ENCODE measurements around the gene S100Z. TPM values are rescaled to one million over a fixed set of nuclear protein-coding genes. Genes with fewer than 3 reads are reported as not detected.
A peak's percentile ranks its signal among the peaks of the same experiment; 100 is the strongest.

The S100Z gene
- total and polyA plus RNA-seq, 2 of the 8 experiments (the other 6 are each of a cell fraction or from before 2014, with no cell fraction given) = 0.30 TPM; not detected in 1

DNA sequence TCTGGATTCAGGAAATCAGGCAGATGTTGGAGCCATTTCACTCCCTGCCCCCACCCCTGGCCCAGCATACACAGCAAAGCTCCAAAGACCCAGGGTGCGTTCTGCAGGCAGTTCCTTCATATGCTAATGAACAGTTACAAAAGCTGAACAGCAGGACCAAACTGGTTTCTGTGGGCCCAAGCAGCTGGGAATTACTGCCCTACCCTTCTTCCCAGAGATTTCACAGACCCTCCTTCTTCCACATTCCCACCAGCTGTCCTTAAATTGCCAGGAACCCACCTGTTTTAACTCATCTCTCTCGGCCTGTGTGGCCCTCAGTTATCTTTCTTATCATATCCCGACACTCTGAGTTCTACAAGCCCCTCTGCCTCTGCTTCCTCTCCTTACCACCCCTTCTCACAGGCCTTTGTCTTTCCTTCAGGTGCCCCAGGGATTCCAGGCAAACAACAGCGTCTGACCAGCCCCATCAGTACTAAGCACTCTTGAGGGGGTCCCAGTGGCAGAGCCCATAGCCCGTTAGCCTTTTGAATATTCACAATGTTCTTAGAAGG is 41.6 kb upstream of the S100Z start:
- Histone ChIP-seq H4K20me1 (replicated peaks in 1 of 2; ENCODE audit: control insufficient read depth in 1 of 2, insufficient read depth in 2 of 2, low read length in 2 of 2) (no peaks in the 10 kb centered on the region), H2BK20ac (ENCODE audit: low read length) (peak overlapping the region; percentile 53), H4K8ac (ENCODE audit: extremely low read depth, insufficient read depth, low read length) (peak overlapping the region; percentile 47; the same call in 1 of the 2 replicates), H3K18ac (ENCODE audit: extremely low read depth, low read length) (peak overlapping the region; percentile 94), H2AK5ac (ENCODE audit: low read depth, low read length) (peak overlapping the region; percentile 58; the same call in 1 of the 2 replicates), H3K79me2 (ENCODE audit: control insufficient read depth in 1 of 2, insufficient read depth in 2 of 2, low read length in 2 of 2) (no peaks in the 10 kb centered on the region), H3K9me3 (ENCODE audit: insufficient read depth in 2 of 2, low read depth in 1 of 2, low read length in 1 of 2) (peaks cover 3 to 17% of the 10 kb centered on the region in 2 experiments; a peak in 3 of 4 replicates), H3K9ac (replicated peaks in 1 of 4; ENCODE audit: extremely low read depth in 1 of 4, low read depth in 3 of 4, low read length in 3 of 4) (peak overlapping the region in 3 of 4 experiments; percentile 54 to 84 (median 60); a peak in 6 of 7 replicates), H3K79me1 (ENCODE audit: low read depth, low read length) (no peaks in the 10 kb centered on the region), H3K14ac (ENCODE audit: insufficient read length) (no peak overlapping the region), H4K5ac (ENCODE audit: insufficient read length, low read depth, low read length) (peak overlapping the region; percentile 65), H3K4me1 (replicated peaks in 1 of 4; ENCODE audit: control insufficient read depth in 3 of 4, insufficient read depth in 4 of 4, low read length in 3 of 4) (peaks cover 8 to 22% (median 17%) of the 10 kb centered on the region in 4 experiments; a peak in 6 of 7 replicates), H2AFZ (ENCODE audit: low read length) (no peak overlapping the region), H2BK15ac (ENCODE audit: low read length) (no peak overlapping the region), H3K23ac (ENCODE audit: insufficient read length) (no peak overlapping the region), H2BK12ac (ENCODE audit: low read depth, low read length) (peak overlapping the region; percentile 88), H2BK120ac (replicated peaks; ENCODE audit: low read depth, low read length) (no peak overlapping the region), H3K4ac (replicated peaks; ENCODE audit: insufficient read length, low read depth, low read length) (no peak overlapping the region), H3K27ac (ENCODE audit: low read depth, low read length) (peak overlapping the region; percentile 92), H4K91ac (replicated peaks; ENCODE audit: insufficient read length, low read length) (peak overlapping the region; percentile 7), H3K27me3 (replicated peaks in 1 of 4; ENCODE audit: control insufficient read depth in 3 of 4, extremely low read depth in 1 of 4, insufficient read depth in 3 of 4, low read length in 3 of 4) (no peaks in the 10 kb centered on the region; a peak in 1 of 7 replicates), H3K23me2 (ENCODE audit: low read depth, low read length) (peaks cover 3% of the 10 kb centered on the region), H3K4me2 (ENCODE audit: insufficient read depth in 1 of 2, low read depth in 2 of 2, low read length in 2 of 2) (peak overlapping the region; percentile 72 to 73), H3K56ac (replicated peaks; ENCODE audit: insufficient read length, low read depth, low read length) (no peak overlapping the region), H2BK5ac (ENCODE audit: low read depth, low read length) (peak overlapping the region; percentile 97), H3K4me3 (ENCODE audit: extremely low read depth in 1 of 4, insufficient read depth in 2 of 4, low read depth in 3 of 4, low read length in 4 of 4) (peak overlapping the region; percentile 5 to 52 (median 30); a peak in 5 of 8 replicates), H3K36me3 (ENCODE audit: control insufficient read depth in 2 of 4, insufficient read depth in 4 of 4, low read length in 3 of 4) (peaks cover 0 to 4% (median 0%) of the 10 kb centered on the region in 4 experiments; a peak in 1 of 8 replicates)
- DNase-seq (ENCODE audit: low read depth in 1 of 2, low spot score in 2 of 2) (peak; percentile 74 to 87), FAIRE-seq (peak; percentile 96)
- 1% methylated on average over 5 of the region's 5 CpGs; no CpG with 5 or more reads in 1 of the 2 experiments for WGBS, 2 experiments (ENCODE audit: extremely low coverage in 1 of 2, insufficient coverage in 1 of 2, insufficient read length in 1 of 2, insufficient replicate concordance in 2 of 2, low coverage in 1 of 2, low lambda C conversion rate in 2 of 2, missing lambda C conversion rate in 1 of 2)
- ChIA-PET CTCF (ENCODE audit: partially characterized antibody) (interaction anchor here (1.5 to 3.8 kb wide), 4 partner anchors 11 to 61 kb away, joined by 4 to 28 read pairs (median 8); partner anchors contain the start of gene F2RL1), POLR2A (ENCODE audit: partially characterized antibody) (interaction anchor here (0.9 to 11.5 kb wide), 17 partner anchors 9 to 294 kb away, joined by 3 to 131 read pairs (median 6); partner anchors contain the start of genes F2RL1 and ZBED3)
- TF ChIP-seq SP4 (IDR thresholded peaks at IDR 0.05; ENCODE audit: low read length) = peak; percentile 16; the same call in 1 of the 2 replicates
- TF ChIP-seq JUND (IDR thresholded peaks at IDR 0.05; ENCODE audit: low read length) = 0 out of 2 replicates have a peak, but pooled peaks have one; percentile 8
- TF ChIP-seq SIX5 (IDR thresholded peaks at IDR 0.05; ENCODE audit: low read depth, low read length) = no peak
- TF ChIP-seq CEBPB (IDR thresholded peaks at IDR 0.05; ENCODE audit: low read depth, low read length) = no peak
- TF ChIP-seq EZH2 (IDR thresholded peaks at IDR 0.05; ENCODE audit: low read depth, low read length, severe bottlenecking) = no peak
- TF ChIP-seq MAFK (IDR thresholded peaks at IDR 0.05; ENCODE audit: low read depth, low read length) = no peak
- TF ChIP-seq POLR2A (IDR thresholded peaks at IDR 0.05; ENCODE audit: control extremely low read depth in 1 of 2, low read depth in 2 of 2, low read length in 2 of 2) = peak; percentile 51 to 56; a peak in 2 of 3 replicates
- peak; percentile 93 for TF ChIP-seq SP1 (IDR thresholded peaks at IDR 0.05; ENCODE audit: low read depth, low read length)
- TF ChIP-seq, protein P1, sequence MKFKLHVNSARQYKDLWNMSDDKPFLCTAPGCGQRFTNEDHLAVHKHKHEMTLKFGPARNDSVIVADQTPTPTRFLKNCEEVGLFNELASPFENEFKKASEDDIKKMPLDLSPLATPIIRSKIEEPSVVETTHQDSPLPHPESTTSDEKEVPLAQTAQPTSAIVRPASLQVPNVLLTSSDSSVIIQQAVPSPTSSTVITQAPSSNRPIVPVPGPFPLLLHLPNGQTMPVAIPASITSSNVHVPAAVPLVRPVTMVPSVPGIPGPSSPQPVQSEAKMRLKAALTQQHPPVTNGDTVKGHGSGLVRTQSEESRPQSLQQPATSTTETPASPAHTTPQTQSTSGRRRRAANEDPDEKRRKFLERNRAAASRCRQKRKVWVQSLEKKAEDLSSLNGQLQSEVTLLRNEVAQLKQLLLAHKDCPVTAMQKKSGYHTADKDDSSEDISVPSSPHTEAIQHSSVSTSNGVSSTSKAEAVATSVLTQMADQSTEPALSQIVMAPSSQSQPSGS (IDR thresholded peaks at IDR 0.05; ENCODE audit: low read length) = peak; percentile 50
- peak in 1 of 2 experiments; percentile 11; a peak in 1 of 4 replicates for TF ChIP-seq RAD21 (IDR thresholded peaks at IDR 0.05 in 1 of 2, conservative IDR thresholded peaks at IDR 0.05 in 1 of 2; ENCODE audit: low read depth in 2 of 2, low read length in 2 of 2)
- no peak for TF ChIP-seq FOSL1 (IDR thresholded peaks at IDR 0.05; ENCODE audit: insufficient read depth, low read depth, low read length)
